Esophagus squamous epithelium (tissue), 5 donors: Measurements from ENCODE around the gene LRRC49. TPM values are rescaled to one million over a fixed set of nuclear protein-coding genes. Genes with fewer than 3 reads are reported as not detected.

Experiments
- DNase-seq: peaks from one replicate; lab custom pipeline; 2025; lab: John Stamatoyannopoulos, UW
- H3K27ac ChIP-seq, 4 donors: fragments of 200-600 bp; sonication (generic); one replicate each; pipeline ENCODE4 v1.5.1; 2016 to 2019; ENCODE audit warnings: mild to moderate bottlenecking in 1 of 4
- H3K27me3 ChIP-seq, 4 donors: fragments of 200-600 bp; sonication (generic); 1 replicate in 3 of 4; 2 replicates in 1 of 4; pipeline versions ENCODE4 v1.5.1 to v1.6.0; 2017 to 2021; ENCODE audit warnings: antibody characterized with exemption in 1 of 4
- H3K36me3 ChIP-seq, 3 donors: fragments of 200-600 bp; sonication (generic); one replicate each; pipeline ENCODE4 v1.5.1; 2016 to 2019
- H3K4me1 ChIP-seq, 3 donors: fragments of 200-600 bp; sonication (generic); one replicate each; pipeline ENCODE4 v1.5.1; 2017 to 2019
- H3K4me3 ChIP-seq, 4 donors: fragments of 200-600 bp; sonication (generic); 1 replicate in 3 of 4; 2 replicates in 1 of 4; pipeline ENCODE4 v1.5.1; 2016 to 2019; ENCODE audit warnings: mild to moderate bottlenecking in 2 of 4, moderate library complexity in 1 of 4
- H3K9me3 ChIP-seq, 3 donors: fragments of 200-600 bp; sonication (generic); one replicate each; pipeline ENCODE4 v1.5.1; 2016 to 2019
- CTCF ChIP-seq, 6 experiments: fragments of 450-650 bp in 4 of 6; fragments of 200-600 bp in 2 of 6; sonication (generic) in 2 of 6; IDR thresholded peaks; one replicate each; pipeline ENCODE4 v1.5.1; 2016 to 2019; ENCODE audit warnings: antibody characterized with exemption in 6 of 6, mild to moderate bottlenecking in 4 of 6, moderate library complexity in 4 of 6
- POLR2A ChIP-seq, 4 donors: fragments of 450-650 bp; IDR thresholded peaks; one replicate each; pipeline ENCODE4 v1.6.1; 2017; ENCODE audit warnings: antibody characterized with exemption in 4 of 4, mild to moderate bottlenecking in 4 of 4, moderate library complexity in 3 of 4
- WGBS, 2 donors: methylation state at CpG; one replicate each; pipeline ENCODE4 v1.1.5; 2018; 5-methylcytosine and 5-hydroxymethylcytosine counted together
- intact Hi-C: fragments of 100-400 bp; cut with DNase I; formaldehyde crosslinking; loops from one replicate; pipeline ENCODE4 v1.15.0; 2022
- total RNA-seq, 4 donors: library from RNA; depleted of rRNA; stranded (reverse); fragments of >200 nt; gene quantifications; one replicate each; pipeline ENCODE4 v1.1.0, GENCODE V29; 2016
- donor health status: DM: yes; HTN: yes; CAD: no.

Gene LRRC49
- total RNA-seq, 4 donors from 2014 or later: 0.34 to 5.5 (median 4.8) TPM

GRCh38 chr15:71080705-71081104 lies 188.1 kb downstream of the LRRC49 start:
- Histone ChIP-seq H3K27ac (peak overlapping the region in 1 of 4 donors; percentile 19), H3K4me1 (peaks cover 0 to 36% (median 0%) of the 10 kb centered on the region in 3 donors), H3K27me3 (no peaks in the 10 kb centered on the region), H3K36me3 (no peaks in the 10 kb centered on the region), H3K4me3 (no peak overlapping the region), H3K9me3 (no peaks in the 10 kb centered on the region)
- TF ChIP-seq CTCF (IDR thresholded peaks at IDR 0.05) (no peak), POLR2A (IDR thresholded peaks at IDR 0.05) (no peak)
- intact Hi-C loops: no loop called here
- DNase-seq: no peak
- WGBS, 2 donors: 29 to 42% methylated on average over 1 of the region's 1 CpG

GRCh38 chr15:71082803-71083202 lies 190.2 kb downstream of the LRRC49 start:
- WGBS, 2 donors: 62 to 83% methylated on average over 5 of the region's 5 CpGs
- Histone ChIP-seq H3K27ac (peak overlapping the region in 3 of 4 donors; percentile 40 to 55 (median 40)), H3K4me1 (peaks cover 0 to 36% (median 0%) of the 10 kb centered on the region in 3 donors), H3K27me3 (no peaks in the 10 kb centered on the region), H3K36me3 (no peaks in the 10 kb centered on the region), H3K9me3 (no peaks in the 10 kb centered on the region), H3K4me3 (no peak overlapping the region)
- no peak for DNase-seq
- intact Hi-C loops: no loop called here
- TF ChIP-seq CTCF (IDR thresholded peaks at IDR 0.05) (no peak), POLR2A (IDR thresholded peaks at IDR 0.05) (no peak)

GRCh38 chr15:71083349-71083748 lies 190.7 kb downstream of the LRRC49 start:
- intact Hi-C loops: no loop called here
- no peak for DNase-seq
- no peaks in the 10 kb centered on the region for H3K27me3 ChIP-seq
- peaks cover 0 to 36% (median 0%) of the 10 kb centered on the region in 3 donors for H3K4me1 ChIP-seq
- 54 to 73% methylated on average over 4 to 5 of the region's 5 CpGs for WGBS, 2 donors
- H3K36me3 ChIP-seq: no peaks in the 10 kb centered on the region
- H3K4me3 ChIP-seq: no peak overlapping the region
- H3K27ac ChIP-seq: peak overlapping the region in 3 of 4 donors; percentile 40 to 55 (median 40)
- no peak for TF ChIP-seq CTCF (IDR thresholded peaks at IDR 0.05)
- no peak for TF ChIP-seq POLR2A (IDR thresholded peaks at IDR 0.05)
- no peaks in the 10 kb centered on the region for H3K9me3 ChIP-seq

- Histone ChIP-seq H3K27ac (no peak overlapping the region), H3K36me3 (no peaks in the 10 kb centered on the region), H3K9me3 (no peaks in the 10 kb centered on the region), H3K4me3 (no peak overlapping the region), H3K27me3 (no peaks in the 10 kb centered on the region), H3K4me1 (peaks cover 0 to 28% (median 0%) of the 10 kb centered on the region in 3 donors)
- TF ChIP-seq POLR2A (IDR thresholded peaks at IDR 0.05): no peak
- TF ChIP-seq CTCF (IDR thresholded peaks at IDR 0.05): no peak
- no peak for DNase-seq
- WGBS, 2 donors: 81 to 89% methylated on average over 2 of the region's 2 CpGs
- intact Hi-C loops: no loop called here
Observed at GRCh38 chr15:71084264-71084663, 191.6 kb downstream of the LRRC49 start.

- WGBS, 2 donors: 82 to 87% methylated on average over 3 of the region's 3 CpGs
Observed at GRCh38 chr15:71085809-71086208, 193.2 kb downstream of the LRRC49 start.

More at GRCh38 chr15:71085809-71086208, 193.2 kb downstream of the LRRC49 start:
- no peak for TF ChIP-seq CTCF (IDR thresholded peaks at IDR 0.05)
- no peak for TF ChIP-seq POLR2A (IDR thresholded peaks at IDR 0.05)
- Histone ChIP-seq H3K27me3 (no peaks in the 10 kb centered on the region), H3K9me3 (no peaks in the 10 kb centered on the region), H3K36me3 (no peaks in the 10 kb centered on the region), H3K4me1 (peaks cover 0 to 13% (median 0%) of the 10 kb centered on the region in 3 donors), H3K4me3 (no peak overlapping the region), H3K27ac (no peak overlapping the region)
- no peak for DNase-seq
- intact Hi-C loops: no loop called here
